GM18909 (cell line): ENCODE measurements around the gene PIEZO1.
A peak's percentile ranks its signal among the peaks of the same experiment; 100 is the strongest.

Experiments used
- ATAC-seq: cut with Tn5 transposase; IDR thresholded peaks from one replicate; pipeline ENCODE4 v1.9.1; 2021; ENCODE audit warnings: mild to moderate bottlenecking; ENCODE audit not compliant: unreplicated experiment, poor library complexity

PIEZO1 gene

DNA sequence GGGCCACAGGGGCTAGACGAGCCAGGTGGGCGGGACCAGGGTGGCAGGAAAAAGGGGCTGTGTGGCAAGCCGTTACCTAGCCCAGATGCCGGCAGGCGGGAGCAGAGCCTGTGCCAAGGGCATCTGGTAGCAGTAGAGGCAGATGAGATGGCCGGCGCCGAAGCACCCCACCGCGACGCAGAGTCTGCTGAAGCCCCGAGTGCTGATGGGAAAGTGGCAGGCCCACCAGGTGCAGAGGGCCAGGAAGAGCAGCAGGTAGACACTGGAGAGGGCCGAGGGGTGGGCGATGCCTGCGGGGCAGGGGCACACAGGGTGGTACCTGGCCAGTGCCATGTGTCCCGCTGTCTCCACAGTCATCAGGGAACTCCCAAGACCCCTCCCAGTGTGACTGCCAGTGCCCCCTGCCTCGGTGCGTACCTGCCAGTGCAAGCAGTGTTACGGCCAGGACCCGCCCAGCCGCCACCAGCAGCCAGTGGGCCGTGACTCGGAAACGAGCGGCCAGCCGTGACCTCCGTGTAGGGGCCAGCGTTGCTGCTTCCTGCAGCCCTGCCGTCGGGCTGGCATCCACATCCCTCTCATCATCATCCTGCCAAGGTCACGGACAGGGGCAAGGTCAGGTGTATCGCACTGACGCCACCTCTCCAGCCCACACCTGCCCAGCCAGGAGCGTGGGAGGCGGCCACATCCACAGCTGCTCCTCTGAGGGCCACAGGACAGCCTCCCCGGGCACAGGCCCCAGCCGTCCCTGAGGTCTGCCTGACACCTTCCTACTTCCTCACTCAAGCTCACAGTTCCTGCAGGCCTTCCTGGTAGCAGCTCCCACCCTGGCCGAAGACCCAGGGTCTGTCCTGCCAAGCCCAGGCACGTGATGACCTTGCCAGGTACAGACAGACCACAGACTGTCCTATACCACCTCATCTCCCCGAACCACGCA is 46.6 kb downstream of the PIEZO1 start:
- no peak for ATAC-seq

DNA sequence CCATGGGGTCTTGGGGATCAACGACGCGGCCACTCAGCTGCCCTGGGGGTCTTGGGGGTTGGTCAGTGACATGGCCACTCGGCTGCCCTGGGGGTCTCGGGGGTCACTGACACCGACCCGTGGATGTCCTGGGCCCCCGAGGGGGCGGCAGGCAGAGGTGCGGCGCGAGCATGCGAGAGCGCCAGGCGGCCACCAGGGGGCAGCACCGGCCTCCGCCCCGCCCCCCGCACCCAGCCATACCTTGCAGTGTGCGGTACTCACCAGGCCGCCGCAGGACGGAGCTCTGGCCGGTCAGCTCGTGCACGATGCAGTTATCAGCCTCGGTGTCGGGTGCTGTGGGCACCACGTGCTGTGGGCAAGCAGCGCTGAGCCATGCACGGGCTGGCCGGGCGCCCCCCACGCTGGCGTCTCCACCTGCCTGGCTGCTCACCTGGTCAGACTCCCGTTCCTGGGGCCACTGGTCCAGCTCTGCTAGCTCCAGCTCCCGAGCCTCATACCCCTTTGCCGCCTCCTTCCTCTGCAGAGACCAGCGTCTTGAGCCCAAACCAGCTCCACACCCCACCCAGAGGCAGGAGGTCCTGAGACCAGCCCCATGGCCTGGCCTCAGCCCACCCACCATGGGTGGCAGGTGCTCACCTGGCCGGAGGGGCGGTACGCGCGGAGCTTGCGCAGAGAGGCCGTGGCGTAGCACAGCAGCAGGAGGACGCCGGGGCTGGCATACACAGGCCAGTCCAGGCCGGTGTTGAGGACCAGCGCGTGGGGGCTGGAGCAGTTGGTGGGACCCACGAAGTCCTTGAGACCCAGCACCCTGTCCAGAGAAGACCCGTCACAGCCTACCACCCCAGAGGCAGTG is 47.5 kb downstream of the PIEZO1 start:
- ATAC-seq, result peak; percentile 65

DNA sequence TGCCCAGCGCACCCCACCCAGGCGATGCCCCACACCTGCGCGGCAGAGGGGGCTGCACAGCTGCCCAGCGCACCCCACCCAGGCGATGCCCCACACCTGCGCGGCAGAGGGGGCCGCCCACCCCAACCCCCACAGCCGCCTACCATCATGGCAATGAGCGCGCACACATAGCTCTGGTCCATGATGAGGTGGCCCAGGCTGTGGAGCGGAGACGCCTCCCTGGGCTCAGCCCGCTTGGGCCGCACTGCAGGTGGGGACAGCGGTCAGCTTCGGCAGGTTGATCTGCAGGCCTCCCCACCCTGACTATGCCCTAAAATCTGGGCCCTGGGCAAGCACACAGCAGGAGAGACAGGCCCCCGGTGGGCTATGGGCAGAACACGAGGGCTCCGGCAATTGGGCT is 48.5 kb downstream of the PIEZO1 start:
- no peak for ATAC-seq

DNA sequence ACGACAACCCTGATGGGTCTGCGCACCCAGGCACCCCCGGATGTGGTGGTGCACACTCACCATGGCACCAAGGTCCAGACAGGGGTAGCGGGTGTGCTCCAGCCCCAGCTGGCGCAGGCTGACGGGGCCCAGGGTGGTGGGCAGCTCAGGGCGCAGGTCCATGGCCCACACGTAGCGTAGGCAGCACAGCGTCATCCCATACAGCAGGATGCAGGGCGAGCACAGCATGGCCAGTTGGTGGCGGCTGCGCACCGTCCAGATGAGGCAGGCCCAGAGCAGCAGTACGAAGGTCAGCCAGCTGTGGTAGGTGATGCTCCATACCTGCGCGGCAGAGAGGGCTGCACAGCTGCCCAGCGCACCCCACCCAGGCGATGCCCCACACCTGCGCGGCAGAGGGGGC is 48.9 kb downstream of the PIEZO1 start:
- no peak for ATAC-seq

DNA sequence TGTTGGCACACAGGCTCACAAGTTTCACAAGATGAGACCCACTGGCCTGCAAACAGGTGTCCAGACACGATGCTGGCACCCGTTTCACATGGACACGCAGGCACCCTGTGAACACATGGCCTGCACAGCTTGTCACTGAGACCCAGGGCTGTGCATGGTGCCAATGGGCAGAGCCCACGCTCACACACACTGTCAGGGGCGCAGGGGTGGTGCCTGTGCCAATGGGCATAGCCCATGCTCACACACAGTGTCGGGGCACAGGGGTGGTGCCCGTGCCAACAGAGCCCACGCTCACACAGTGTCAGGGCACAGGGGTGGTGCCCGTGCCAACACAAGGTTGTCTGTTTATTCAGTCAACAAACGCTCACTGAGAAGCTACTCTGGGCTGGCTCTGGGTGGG is 49.4 kb downstream of the PIEZO1 start:
- no peak for ATAC-seq

DNA sequence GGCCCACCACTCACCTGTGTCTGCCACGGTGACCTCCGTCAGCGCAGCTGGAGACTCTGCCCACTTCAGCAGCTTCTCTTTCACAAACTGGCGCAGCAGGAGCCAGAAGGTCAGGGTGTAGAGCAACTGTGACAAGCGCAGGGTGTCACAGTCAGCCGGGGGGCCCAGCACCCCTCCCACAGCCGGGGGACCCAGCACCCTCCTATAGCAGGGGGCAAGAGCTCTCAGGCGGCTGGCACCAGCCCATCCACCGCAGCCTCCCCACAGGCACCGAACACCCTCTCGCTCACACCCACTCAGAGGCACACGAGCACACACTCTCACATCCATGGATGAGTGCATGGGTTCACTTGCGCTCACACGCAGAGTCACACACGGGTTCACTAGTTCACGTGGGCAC is 49.9 kb downstream of the PIEZO1 start:
- no peak for ATAC-seq

DNA sequence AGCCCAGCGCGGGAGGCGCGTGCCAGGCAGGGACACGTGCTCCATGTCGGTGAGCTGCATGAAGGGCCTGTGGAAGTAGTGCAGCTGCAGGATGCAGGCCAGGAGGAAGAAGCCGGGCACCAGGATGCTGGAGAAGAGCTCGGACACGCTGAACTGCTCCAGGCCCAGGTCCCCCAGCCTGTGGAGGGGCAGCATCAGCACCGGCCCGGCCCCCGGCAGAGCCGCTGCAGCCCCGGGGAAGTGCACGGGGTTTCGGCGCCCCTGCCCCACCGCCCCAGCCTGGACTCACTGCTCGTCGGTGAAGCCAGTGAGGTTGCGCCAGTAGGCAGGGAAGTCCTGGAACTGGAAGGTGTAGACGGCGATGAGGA is 50.7 kb downstream of the PIEZO1 start:
- no peak for ATAC-seq

DNA sequence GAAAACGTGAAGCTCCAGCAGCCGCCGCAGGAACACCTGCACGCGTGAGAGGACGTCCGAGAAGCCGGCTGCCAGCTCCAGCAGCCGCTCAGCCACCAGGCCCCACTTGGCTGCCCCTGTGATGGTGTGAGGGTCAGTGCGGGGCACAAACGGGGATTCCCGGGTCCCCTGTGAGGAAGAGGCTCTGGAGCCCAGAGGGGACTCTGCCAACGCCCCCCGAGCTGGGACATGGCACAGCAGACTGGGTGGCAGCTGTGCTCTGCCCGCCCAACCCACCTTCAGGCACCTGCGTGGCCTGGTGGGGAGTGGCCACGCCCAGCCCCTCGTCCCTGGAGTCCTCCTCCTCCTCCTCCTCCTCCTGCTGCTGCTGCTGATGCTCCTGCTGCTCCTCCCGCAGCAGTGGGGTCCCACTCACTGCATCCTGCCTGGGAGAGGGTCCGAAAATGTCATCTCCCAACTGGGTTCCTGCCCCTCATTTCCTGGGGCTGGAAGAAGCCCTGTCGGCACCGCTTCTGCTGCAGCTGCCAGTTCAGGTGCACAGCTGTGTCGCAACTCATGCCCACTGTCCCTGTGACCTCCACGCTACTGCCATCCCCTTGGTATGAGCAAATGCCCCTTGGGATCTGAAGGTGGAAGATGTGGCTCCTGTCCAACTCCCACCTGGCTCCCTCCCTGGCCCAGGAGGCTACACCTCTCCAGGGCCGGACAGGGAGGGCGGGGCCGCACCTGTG is 51.2 kb downstream of the PIEZO1 start:
- no peak for ATAC-seq

DNA sequence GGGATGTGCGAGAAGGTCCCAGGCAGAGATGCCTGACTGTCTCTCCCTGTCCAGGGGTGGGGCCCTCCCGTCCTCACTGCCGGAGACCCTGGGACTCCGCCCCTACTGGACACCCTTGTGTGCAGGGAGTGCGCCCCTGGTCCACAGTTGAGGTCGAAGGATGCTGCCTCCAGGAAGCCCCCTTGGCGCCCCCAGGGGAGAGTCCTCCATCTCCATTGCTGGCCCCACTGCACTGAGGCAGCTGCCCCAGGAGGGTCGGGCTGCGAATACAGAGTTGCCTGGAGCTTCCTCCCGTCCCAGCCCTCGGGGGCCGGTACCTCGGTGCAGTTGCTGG is 52.1 kb downstream of the PIEZO1 start:
- no peak for ATAC-seq

DNA sequence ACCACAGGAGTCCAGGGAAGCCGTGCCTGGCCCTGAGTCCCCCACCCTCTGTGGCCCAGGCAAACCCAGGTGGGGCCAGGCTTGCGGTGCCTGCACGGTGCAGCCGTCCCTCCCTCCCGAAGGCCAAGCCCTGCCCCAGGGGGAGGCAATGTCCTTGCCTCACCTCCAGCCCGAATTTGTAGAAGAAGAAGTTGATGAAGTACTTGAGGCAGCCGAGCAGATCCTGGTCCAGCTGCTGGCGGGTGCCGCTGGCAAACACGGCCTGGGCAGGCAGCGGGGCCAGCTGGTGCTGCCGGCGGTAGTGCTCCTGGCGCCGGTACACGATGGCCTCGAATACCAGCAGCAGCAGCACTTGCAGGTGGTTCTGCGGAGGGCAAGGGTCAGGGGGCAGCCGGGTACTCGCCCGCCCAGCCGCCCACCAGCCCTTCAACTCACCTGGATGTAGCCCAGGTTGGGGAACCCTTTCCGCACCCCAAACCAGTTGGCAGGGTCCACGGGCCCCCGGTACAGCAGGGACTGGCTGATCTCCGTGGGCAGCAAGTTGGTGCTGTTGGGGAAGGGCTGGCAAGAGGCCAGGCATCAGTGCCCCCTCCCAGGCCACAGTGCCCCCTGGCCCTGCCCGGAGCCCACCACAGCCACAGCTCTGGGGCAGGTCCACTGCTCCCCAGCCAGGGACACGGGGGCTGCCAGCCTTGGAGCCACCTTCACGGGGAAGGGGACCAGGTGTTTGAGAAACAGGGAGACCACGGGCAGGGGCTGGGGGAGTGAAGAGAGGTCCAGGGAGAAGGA is 52.7 kb downstream of the PIEZO1 start:
- no peak for ATAC-seq

DNA sequence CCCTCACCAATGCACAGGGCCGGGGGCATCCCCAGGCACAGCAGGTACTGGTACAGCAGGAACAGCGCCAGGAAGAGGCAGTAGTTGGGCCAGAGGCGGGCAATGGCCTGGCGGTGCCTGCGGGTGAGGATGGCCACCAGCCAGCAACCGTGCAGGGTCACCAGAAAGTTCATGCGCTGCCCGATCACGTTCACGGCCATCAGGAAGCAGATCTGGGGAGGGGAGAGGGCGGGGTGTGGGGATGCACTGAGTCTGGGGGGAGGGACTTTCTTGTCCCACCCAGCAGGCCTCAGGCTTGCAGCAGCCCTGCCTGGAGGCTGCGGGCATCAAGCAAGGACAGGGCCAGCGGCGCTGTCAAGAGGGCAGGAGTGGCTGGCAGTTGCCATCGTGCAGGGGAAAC is 53.3 kb downstream of the PIEZO1 start:
- no peak for ATAC-seq

DNA sequence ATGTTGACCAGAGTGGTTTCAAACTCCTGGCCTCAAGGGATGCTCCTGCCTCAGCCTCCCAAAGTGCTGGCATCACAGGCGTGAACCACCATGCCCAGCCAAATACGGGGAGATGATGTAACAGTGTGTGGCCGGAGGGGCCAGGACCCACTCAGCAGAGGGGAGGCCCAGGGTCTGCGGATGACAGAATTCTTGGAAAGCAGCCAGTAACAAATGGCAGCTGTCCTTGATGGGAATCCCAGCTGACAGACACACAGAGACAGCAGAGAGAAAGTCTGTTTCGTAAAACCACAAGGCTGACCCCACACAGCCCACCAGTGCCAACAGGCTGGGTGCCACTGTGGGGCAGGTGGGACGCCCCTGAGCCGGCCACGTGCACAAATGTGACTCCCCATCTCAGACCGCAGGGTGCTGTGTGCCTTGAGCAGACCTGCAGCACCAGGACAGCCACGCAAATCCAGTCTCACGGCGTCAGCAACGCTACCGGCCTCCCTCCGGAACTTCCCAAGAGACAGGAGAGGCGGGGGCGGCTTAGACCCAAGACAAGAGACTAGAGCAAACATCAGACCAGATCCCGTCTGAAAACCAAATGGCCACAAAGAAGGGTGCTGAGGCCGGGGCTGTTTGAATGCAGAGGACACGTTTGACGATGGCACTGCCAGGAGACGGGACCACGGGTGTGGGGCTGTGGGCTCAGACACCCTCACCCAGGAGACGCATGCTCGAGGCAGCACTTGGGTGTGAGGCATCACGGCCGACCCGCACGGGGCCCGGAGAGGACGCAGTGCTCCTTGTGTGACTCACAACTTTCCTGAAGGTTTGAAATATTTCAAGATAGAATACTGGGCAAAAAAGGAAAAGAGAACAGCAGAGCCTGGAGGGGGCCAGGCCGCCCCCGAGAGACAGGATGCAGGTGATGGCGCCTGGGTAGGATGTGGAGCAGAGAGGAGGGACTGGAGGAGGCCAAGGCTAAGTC is 54.1 kb downstream of the PIEZO1 start:
- ATAC-seq, result no peak

DNA sequence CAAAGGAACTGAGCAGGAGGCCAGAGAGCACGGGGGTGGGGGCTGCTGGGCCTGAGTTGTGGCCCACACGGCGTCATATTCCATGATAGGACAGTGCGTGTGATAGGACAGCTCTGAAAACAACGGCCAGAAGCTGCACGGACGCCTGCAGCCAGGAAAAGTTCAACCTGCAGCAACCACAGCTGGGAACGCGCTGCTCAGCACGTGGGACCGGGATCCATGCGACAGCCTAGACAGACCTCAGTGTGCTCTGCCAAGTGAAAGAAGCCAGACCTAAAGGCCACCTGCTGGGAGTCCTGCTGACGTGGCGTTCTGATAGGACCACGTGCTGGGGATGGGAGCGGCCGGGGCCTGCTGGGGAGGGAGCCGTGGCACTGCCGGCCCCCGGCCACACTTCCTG is 57.1 kb downstream of the PIEZO1 start:
- no peak for ATAC-seq

DNA sequence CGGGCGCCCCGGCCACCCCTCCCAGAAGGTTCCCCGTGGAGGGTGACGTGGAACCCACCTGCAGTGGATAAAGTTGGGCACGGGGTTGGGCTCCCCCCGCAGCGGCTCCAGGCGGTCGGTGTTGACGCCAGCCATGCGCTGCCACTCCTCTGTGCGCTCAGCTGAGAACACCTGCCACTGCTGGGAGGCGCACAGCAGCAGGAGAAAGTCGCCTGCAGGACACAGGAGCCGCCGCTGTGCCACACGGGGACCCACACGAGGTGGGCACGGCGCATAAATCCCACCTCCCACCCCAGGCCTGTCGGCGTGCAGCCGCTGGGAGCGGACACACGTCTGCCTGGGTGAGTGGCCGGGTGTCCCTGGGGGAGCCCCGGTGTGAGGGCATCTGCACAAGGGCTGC is 58.0 kb downstream of the PIEZO1 start:
- ATAC-seq, result no peak

DNA sequence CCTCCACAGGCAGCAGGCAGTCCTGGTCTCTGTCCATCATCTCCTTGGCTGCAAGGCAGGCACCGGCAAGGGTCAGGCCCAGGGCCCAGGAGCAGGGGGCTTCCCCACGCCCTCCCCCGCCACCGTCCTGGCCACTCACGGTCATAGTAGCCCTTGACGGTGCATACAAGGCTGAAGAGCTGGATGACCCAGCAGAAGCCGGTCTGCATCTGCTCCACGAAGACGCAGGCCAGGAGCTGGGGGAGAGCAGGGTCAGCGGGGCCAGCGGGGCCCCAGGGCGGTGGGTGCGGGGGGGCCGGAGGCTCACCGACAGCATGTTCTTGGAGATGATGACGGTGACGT is 58.6 kb downstream of the PIEZO1 start:
- no peak for ATAC-seq

DNA sequence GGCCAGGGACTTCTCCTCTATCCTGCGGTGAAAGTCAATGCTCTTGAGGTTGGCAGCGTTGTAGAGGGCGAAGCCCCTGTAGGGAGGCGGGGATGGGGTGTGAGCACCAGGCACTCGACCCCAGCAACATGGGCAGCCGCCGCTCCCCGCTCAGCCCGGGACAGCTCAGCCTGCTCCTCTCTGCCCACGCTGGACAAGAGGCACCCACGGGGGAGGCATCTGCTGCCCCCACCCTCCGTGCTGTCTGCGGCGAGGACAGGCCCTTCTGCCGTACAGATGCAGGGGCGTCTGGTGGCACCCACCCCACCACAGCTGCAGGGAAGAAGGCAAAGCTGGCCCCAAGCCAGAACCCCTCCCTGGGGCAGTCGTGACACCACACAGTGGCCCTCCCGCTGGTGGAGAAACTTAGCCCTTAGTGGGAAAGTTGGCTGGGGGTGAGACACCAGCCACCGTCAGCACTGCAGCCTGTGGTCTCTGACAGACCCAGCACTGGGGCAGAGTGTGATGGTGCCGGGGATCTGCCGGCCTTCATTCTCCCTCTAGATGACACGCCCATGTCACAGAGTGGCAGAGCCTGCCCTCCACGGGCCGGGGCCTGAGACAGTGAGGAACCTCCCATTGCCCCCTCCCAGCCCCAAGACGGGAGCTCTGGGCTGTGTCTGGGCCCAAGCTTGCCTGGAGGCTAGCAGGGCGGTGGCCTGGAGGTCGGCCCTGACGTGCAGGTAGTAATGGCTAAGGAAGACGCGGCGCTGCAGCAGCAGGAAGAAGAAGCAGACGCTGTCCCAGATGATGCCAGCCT is 59.2 kb downstream of the PIEZO1 start:
- ATAC-seq, result no peak

DNA sequence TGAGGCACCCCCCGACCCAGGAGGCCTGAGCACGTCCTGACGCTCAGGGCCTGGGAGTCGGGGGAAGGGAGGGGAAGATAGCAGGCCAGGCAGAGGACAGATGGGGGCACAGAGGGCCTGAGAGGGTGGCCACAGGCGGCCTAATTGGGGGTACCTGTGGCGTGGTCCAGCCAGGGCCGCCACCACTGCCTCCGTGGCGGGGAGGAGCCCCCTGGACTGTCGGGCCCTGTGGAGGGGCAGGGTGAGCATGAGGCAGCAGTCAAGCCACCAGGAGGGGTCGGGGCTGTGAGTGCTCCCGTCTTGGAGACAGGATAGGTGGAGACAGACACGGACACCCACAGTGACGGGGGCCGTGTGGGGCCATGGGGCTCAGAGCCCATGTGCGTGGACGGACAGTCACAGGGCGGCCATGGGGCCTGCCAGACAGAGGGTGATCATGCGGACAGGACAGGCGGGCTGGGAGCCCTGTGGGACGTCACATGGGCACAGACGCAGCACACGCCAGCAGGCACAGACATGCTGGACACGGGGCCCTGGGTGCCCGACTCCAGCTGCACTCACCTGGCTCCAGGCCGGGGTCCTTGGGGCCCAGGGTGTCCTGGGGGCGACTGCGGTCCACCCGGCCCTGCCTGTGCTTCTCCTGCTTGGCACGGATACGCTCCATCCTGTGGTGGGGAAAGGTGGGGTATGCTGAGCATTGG is 60.0 kb downstream of the PIEZO1 start:
- ATAC-seq, result no peak

DNA sequence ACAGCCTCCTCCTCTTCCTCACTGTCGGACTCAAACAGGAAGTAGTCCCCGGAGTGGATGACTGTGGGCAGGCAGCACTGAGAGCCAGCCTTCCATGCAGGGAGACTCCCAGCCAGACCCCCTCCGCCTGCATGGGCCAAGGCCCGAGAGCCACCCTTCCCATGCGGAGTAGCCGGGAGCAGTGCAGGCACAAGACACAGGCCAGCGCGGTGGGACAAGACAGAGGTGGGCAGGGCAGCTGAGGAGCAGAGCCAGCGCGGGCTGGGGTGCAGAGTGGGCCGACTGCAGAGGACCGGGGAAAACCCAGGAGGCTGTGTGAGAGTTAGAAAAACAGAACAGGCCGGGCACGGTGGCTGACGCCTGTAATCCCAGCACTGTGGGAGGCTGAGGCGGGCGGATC is 61.1 kb downstream of the PIEZO1 start:
- ATAC-seq, result no peak
